ENCODE measurements around the gene ELK3. TPM values are rescaled to one million over a fixed set of nuclear protein-coding genes. Genes with fewer than 3 reads are reported as not detected.
"Not testable (repeated sequence)": the region's sequence is repeated elsewhere in the genome, so short reads cannot be mapped to it uniquely, and the experiment has no call there.

ELK3 gene
- total RNA-seq, 1 donor from 2014 or later = 30.2 TPM

GRCh38 chr12:96274331-96274730, 80.2 kb downstream of the ELK3 start:
- intact Hi-C loops (cut with DNase I) = no loop called here
- no peak for ATAC-seq
- no peak for DNase-seq (ENCODE audit: low spot score)

- DNase-seq (ENCODE audit: low spot score) (no peak), ATAC-seq (no peak)
- intact Hi-C loops (cut with DNase I) = no loop called here
Measured at GRCh38 chr12:96285158-96285557, 91.0 kb downstream of the ELK3 start.

GRCh38 chr12:96289067-96289466, 94.9 kb downstream of the ELK3 start:
- ATAC-seq = no peak
- intact Hi-C loops (cut with DNase I) = no loop called here
- no peak for DNase-seq (ENCODE audit: low spot score)

GRCh38 chr12:96293093-96293492, 98.9 kb downstream of the ELK3 start:
- intact Hi-C loops (cut with DNase I) = no loop called here
- no peak for DNase-seq (ENCODE audit: low spot score)
- ATAC-seq = no peak

- intact Hi-C loops (cut with DNase I) = loop anchor here (5.0 kb wide), 1 partner anchor 1097 kb away; no protein-coding TSS in a partner anchor
- DNase-seq (ENCODE audit: low spot score) = no peak
- no peak for ATAC-seq
Measured at GRCh38 chr12:96294831-96295230, 100.7 kb downstream of the ELK3 start.

GRCh38 chr12:96295532-96296160, 101.5 kb downstream of the ELK3 start:
- no peak for ATAC-seq
- DNase-seq (ENCODE audit: low spot score) = no peak
- intact Hi-C loops (cut with DNase I) = loop anchor here (5.0 kb wide), 1 partner anchor 1097 kb away; no protein-coding TSS in a partner anchor

GRCh38 chr12:96297504-96297903, 103.3 kb downstream of the ELK3 start:
- DNase-seq (ENCODE audit: low spot score) (no peak), ATAC-seq (no peak)
- intact Hi-C loops (cut with DNase I) = loop anchor here (5.0 kb wide), 1 partner anchor 1095 kb away; no protein-coding TSS in a partner anchor

GRCh38 chr12:96300064-96300463, 105.9 kb downstream of the ELK3 start:
- DNase-seq (ENCODE audit: low spot score) (no peak), ATAC-seq (no peak)
- intact Hi-C loops (cut with DNase I) = no loop called here

GRCh38 chr12:96301732-96302131, 107.6 kb downstream of the ELK3 start:
- DNase-seq (ENCODE audit: low spot score) (no peak), ATAC-seq (no peak)
- intact Hi-C loops (cut with DNase I) = no loop called here

GRCh38 chr12:96302687-96303310, 108.6 kb downstream of the ELK3 start:
- no peak for ATAC-seq
- no peak for DNase-seq (ENCODE audit: low spot score)
- intact Hi-C loops (cut with DNase I) = no loop called here

GRCh38 chr12:96303653-96304052, 109.5 kb downstream of the ELK3 start:
- DNase-seq (ENCODE audit: low spot score) (no peak), ATAC-seq (no peak)
- intact Hi-C loops (cut with DNase I) = no loop called here

GRCh38 chr12:96305665-96306064, 111.5 kb downstream of the ELK3 start:
- intact Hi-C loops (cut with DNase I) = no loop called here
- no peak for ATAC-seq

GRCh38 chr12:96308881-96309280, 114.7 kb downstream of the ELK3 start:
- DNase-seq (ENCODE audit: low spot score) (no peak), ATAC-seq (no peak)
- intact Hi-C loops (cut with DNase I) = no loop called here

More at GRCh38 chr12:96305665-96306064, 111.5 kb downstream of the ELK3 start:
- no peak for DNase-seq (ENCODE audit: low spot score)

GRCh38 chr12:96310067-96310466, 115.9 kb downstream of the ELK3 start:
- ATAC-seq (no peak), DNase-seq (ENCODE audit: low spot score) (no peak)
- intact Hi-C loops (cut with DNase I) = no loop called here

GRCh38 chr12:96311191-96311590, 117.0 kb downstream of the ELK3 start:
- DNase-seq (ENCODE audit: low spot score) = no peak
- intact Hi-C loops (cut with DNase I) = no loop called here
- ATAC-seq = no peak

GRCh38 chr12:96313606-96314005, 119.4 kb downstream of the ELK3 start:
- intact Hi-C loops (cut with DNase I) = no loop called here
- DNase-seq (ENCODE audit: low spot score) (no peak), ATAC-seq (no peak)

GRCh38 chr12:96314723-96315122, 120.5 kb downstream of the ELK3 start:
- ATAC-seq = no peak
- intact Hi-C loops (cut with DNase I) = no loop called here
- DNase-seq (ENCODE audit: low spot score) = no peak

- DNase-seq (ENCODE audit: low spot score); ATAC-seq; intact Hi-C loops (cut with DNase I): not testable (repeated sequence)
Measured at GRCh38 chr12:96315741-96316481, 121.7 kb downstream of the ELK3 start.

GRCh38 chr12:96317801-96318200, 123.6 kb downstream of the ELK3 start:
- DNase-seq (ENCODE audit: low spot score); intact Hi-C loops (cut with DNase I); ATAC-seq: not testable (repeated sequence)

Measured in sciatic nerve (tissue), 2 donors.